NCI-H2029 (cell line): ENCODE data around the gene WDR48.
A peak's percentile ranks its signal among the peaks of the same experiment; 100 is the strongest.

Experiments
- DNase-seq: peaks from one replicate; lab custom pipeline; 2025; lab: John Stamatoyannopoulos, UW

WDR48 gene

DNA sequence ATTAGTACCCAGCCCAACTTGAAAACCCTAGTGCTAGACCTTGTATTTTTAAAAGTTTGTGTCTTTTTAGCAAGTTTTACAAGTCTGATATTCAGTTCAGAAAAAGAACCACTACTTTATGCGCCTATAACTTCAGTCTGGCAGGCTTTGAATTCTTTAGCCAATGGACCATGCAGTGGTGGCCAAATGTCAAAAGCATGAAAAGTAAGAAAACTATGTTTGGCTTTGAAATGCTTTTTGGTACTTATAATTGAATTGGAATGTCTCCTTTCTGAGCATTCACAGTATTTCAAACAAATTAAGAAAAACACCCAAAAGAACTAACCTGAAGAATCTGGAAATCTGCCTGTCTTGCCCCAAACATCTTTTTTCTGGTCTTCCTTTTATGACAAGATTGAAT, 12.8 kb downstream of the WDR48 start:
- DNase-seq, result no peak

DNA sequence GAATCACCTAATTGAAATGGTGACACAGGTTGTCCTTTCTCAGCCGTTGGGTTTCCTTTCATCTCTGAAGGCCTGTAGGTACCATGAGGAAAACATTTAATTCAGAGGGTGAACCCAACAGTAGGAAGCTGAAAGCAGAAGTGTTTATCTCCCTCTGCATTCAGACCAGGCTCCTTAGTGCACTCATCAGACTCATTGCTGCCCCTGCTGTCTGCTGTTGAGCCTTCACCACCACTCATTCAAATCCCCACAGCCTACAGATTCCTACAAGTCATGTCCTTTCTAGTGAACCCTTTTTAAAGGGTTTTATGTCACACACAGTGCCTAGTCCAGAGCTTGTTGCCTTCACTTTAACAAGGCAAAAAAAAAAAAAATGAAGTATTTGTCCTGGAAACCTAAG, 13.4 kb downstream of the WDR48 start:
- DNase-seq, result no peak

DNA sequence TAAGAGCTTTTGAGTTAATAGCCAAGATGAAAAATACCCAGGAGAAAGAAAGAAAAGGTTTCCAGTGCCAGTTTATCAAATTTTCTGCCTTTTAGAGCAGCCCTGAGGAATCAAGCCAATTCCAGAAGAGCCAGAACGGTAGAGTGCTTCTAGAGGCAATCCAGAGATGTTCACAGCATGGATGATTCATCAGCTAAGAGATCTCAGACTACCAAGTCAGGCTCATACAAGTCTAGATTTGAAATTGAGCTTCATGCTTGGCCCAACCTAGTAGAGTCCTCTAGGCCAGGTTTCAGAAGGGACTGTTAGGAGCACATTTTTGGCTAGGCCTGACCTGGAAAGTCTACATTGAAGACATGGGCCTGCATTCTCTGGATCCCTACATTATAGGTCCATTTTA, 15.5 kb downstream of the WDR48 start:
- no peak for DNase-seq

DNA sequence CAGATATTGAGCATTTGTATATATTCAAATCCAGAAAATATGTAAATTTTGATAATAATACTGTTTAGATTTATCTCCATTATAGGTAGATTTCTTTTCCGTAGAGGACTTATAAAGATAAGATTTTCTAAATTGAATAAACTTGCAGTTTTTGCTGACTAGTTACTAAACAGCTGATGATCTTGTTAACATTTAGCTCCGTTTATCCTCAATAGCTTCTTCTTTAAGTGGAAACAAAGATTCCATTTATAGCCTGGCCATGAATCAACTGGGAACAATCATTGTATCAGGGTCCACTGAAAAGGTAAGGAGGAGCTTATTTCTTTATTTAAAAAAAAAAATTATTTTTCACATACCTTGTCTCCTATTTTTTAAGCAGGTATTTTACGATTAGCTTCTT, 16.7 kb downstream of the WDR48 start:
- DNase-seq, result no peak

DNA sequence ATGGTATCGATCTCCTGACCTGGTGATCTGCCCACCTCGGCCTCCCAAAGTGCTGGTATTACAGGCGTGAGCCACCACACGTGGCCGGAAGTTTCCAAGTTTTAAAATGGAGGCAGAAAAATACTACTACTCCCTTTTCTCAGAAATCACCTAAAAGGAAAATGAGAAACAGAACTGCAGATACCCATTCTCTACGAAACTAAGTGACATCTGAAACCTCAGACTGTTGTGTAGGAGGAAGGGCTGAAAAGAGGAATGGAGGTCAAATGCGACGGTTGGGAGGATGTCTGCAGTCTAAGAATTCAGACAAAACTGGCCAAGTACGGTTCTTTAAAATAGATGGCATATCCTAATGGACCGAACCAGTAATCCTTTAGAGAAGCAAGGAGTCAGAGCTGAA, 24.1 kb downstream of the WDR48 start:
- DNase-seq, result no peak

DNA sequence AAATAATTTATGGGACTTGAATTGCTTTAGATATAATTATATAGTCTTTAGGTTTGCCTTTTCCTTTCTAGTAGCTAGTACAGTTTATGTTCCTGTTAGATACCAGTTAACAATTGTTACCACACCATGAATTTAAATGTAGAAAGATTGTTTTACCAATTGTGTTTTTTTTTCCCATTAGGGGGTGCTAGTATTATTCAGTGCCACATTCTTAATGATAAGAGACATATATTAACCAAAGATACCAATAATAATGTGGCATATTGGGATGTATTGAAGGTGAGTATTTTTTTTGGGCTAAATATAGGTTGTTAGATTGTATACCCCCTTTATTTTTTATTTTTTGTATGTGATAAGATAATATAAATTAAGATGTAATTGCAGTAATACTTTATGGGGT, 27.7 kb downstream of the WDR48 start:
- DNase-seq, result no peak

DNA sequence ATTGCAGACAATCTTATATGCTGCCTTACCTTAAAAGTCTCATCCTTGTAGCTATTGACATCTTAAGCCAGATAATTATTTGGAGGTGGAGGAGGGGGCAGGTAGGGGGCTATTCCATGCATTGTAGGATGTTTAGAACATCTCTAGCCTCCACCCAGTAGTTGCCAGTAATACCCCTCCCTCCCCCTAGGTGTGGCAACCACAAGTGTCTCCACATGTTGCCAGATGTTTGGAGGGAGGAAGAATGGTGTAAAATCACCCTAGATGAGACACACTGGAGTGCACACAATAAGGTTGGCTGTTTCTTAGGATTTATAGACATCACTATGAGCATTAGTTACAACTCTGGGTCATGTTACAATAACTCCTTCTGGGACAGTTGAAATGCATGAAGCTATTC, 28.2 kb downstream of the WDR48 start:
- no peak for DNase-seq

DNA sequence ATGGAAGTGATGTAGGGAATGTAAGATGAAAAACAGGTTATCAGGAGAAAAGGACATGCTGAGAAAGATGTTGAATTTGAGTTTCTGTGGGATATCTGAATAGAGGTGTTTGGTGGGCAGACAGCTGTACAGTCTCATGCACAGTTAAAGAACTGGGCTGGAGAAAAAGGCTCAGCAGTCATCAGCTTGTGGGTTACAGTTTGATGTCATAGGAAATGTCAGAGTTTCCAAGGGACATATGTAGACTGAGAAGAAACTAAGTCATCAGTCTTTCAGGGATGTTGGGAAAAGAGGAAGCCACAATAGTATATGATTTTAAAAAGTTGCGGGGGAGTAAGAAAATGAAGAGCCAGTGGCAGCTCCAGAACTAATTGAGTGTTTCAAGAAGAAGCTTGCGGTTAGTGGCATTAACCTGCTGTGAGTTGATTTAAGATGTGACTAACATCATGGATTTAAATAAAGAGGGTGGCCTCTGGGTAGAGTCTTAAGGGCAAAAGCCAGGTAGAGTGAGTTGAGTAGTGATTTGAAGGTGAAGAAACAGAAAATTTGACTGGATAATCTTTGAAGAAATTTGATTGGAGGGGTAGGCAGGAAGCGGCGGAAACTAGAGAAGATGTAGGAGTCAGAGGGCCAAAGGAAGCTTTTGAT, 31.0 kb downstream of the WDR48 start:
- no peak for DNase-seq

DNA sequence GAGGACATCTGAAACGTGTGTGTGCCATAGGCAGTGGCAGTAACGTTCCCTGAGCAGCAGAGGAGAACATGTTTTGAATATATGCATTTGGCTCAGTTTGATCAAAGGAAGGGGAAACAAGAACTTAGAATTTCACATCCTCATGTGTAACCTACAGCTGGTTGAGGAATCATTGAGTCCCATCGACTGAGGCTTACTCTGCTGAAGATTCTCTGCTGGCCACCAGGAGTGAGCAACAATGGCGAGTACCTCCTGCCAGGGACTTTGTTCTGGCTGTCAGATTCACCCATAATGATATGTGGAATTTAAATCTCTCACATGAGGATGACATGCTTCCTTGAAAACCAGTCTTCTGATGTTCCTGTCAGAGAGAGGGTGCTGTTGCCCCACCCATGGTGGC, 34.3 kb downstream of the WDR48 start:
- DNase-seq, result no peak

DNA sequence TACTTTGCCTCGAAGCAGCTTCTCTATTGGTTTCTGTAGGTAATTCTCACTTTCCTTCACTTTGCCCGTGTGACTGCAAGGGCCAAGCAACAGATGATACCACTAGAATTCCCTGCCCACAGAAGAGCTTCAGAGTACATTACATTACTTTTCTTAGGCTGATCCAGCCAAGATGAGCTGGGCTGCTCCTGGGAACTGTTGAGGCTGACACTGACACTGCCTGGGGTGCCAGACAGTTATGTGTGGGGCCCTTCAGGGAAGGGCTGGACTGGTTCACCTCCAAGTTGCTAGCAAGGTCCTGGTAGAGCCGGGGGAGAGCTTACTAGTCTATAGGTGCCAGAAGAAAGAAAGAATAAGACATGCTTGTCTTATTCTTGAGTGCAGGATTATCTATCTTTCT, 36.6 kb downstream of the WDR48 start:
- no peak for DNase-seq

DNA sequence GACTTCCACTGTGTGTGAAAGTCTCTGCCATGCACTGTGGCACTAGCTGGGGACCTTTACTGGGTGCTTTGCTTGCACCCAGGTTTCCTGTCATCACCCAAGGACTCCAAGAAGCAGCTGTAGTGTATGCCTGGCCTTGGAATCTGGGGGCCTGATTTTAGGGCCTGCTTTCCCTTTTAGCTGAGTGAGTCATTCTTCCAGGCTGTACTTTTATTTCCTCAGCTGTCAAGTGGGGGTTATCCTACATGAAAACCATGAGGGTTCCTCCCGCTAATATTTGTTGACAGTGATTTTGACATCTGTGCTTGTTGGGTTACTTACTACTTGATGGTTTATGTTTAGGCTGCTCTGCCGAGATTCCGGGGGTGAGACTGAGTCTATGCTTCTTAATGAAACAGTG, 37.1 kb downstream of the WDR48 start:
- no peak for DNase-seq

DNA sequence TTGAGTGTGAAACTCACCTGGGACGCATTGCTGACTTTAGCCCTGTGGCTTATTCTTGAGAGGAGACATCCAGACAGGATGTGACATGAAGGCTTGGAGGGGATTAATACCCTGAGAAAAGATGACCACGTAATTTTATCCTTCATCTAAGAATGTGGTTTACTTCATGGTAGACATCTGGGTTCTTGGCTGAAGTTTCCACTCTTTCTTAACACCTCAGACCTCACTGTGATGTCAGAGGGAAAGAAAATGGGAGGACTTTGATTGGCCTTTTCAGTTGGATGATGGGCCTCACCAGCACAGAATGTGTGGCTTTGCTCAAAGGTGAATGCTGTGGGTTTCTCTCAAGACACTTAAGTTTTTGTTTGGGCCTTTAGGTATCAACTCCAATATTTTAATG, 39.1 kb downstream of the WDR48 start:
- DNase-seq, result no peak

DNA sequence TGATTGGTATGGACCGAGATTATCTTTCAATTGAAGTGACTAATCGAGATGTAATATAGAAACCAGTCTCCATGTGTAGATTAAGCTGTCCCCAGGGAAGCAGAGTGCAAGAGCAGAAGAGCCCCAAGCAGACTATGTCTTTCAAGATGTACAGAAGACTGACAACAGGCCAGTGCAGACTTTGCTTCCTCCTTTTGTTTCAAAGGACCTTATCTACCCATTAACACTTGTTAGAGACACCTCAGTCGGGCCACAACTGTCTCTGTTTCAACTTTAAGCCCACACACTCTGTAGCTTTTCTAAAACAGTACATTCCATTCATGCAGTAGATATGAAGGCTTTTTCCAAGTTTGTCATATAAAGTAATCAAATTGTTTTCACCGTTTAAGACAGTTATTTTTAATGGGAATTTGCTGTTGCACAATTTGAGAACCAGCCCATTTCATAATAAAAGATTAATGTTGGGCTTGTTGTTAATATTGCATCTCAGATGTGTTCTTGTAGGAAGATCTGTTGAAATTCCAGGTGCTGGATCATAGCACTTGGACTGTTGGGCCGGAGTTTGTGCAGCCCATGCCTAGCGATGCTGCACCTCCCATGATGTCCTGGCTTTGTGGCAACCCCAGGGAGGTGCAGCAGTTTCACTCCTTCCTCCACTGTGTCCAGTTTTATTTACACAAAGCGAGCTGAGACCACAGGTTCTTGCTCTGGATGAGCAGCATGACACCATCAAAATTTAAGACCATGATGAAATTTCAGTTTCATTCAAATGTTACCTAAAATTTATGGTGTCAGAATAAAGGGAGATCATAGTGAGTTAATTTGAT, 43.2 kb downstream of the WDR48 start:
- DNase-seq, result no peak

DNA sequence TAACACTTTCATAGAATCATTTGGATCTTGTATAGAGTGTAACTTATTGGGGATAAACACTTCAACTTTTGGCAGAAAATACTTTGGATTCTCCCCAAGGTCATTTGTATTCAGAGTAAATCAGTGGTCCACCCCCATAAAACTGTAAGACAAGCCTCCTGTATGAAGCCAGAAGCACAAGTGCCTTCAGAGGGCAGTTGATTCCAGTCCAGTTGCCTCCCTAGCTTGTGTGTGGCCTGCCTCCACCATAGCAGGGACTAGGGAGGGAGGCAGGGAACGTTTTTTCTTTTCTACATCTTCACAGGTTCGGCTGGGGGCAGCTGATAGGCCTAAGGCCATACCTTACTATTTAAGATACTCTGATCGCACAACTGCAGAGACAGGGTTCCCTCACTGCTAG, 44.0 kb downstream of the WDR48 start:
- no peak for DNase-seq

DNA sequence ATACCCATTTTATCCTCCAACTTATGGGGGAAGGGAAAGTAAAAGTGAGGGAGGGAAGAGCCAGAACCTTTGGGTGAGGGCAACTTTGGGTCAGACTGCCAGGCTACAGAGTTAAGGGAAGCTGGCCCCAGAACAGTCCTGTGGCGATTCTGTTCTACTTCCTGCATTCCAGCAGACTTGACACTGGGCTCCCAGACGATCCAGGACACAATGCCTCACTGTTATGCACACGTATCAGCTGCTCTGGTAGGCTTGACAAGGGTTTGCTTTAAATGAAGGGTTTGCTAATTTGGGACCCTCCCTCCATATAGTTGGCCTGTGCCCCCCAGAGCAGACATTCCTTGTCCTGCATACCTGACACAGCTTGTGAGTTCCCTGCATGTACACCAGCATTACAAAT, 45.0 kb downstream of the WDR48 start:
- no peak for DNase-seq

DNA sequence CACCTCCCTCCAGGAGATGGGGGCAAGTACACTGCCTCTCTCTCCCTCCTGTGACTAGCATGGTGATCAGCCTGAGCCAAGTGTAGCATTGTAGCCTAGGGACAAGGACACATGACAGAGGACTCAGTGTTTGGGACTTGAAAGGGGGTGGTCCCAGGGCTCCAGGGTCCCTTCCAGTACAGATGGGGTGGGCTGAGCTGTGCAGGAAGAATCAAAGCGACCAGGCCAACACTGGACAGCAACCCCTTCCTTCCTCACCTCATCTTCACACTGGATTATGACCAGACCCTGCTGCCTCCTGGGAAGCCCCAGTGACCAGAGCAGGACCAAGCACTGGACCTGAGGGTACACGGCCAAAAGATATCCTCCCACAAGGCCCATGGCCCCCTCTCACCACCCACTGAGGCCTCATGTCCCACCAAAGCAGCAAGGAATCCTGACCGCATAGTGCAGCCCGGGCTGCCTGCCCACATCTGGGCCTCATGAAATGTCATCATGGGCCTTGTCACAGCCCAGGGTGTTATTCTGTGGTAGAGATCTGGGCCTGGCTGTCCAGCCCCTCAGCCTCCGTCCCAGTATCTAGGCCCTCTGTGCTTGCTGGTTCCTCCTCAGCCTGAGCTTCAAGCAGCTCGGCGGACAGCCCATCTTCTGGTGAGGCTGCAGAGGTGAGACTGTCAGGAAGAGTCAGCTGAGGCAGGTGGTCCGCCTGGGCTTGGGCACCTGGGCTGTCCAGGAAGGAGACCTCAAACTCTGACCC, 46.1 kb downstream of the WDR48 start:
- no peak for DNase-seq

DNA sequence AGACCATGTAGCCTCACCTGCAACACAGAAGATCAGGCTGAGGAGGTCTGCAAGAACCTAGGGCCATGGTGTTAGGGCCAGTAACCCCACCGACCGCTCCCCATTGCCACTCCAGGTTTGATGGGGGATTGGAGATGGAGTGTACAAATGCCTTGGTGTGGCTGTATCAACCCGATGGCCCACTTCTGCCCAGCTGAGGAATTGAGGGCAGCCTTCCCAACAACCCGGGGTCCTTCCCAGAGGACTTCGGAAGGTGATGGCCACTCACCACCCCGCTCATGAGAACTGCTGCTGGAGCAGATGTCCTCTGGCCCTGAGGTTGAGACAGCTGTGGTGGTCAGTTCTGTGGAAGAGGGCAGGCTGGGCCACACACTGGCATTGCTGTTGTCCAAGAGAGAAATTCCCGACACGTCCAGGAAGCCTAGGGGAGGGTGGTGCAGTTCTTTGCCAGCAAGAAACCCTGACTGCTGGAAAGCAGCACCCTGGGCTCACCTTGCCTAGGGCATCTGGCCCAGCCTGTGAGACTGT, 46.7 kb downstream of the WDR48 start:
- no peak for DNase-seq

DNA sequence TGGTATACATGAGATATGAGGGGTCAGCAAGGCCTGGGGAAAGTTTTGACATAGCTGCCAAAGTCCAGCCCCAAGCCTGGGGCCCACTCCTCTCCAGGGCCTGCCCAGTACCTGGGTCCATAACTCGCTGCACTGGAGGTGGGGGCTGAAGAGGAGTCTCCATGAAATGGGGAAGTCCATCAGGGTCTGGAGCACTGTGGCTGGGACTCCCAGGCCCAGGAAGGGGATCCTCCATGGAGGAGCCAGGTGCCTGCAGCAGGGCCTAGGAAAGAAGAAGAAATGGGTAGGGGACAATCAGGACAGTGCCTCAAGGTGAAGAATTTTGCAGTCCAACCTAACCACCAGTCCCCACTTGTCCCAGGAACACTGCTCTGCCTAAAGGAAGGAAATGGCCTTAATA, 47.4 kb downstream of the WDR48 start:
- no peak for DNase-seq

DNA sequence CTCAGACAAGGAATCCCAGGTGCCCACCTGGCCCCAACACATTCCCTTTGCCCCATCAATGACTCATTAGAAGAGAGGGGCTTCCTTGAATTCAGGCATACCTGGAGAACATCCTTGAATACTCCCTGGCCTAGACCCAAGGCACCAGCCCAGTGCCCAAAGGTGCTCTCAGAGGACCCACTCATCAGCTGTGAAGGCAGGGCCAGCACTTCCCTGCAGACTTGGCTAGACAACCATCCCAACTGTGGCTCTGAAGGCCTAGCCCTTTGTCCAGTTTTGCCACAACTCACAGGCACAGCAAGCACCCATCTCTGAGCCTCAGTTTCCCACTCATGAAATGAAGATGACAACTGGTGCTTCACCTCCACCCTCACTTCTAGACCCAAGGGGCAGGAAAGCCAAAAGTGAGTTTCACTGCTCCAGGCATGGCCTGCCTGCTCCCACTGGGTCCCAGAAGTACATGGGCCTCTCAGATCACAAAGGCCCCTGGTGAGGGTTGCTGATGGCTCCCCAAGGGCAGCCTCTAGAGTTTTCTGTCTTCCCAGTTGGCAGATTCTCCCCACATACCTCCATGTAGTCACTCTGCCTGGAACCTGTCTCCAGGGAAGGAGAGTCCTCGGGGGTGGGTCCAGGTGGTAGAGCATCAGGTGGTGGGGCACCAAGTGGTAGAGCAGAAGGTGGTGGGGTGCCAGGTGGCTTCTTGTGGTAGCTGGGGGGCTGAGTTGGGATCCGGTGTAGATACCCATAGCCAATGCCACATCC, 48.1 kb downstream of the WDR48 start:
- DNase-seq, result no peak

DNA sequence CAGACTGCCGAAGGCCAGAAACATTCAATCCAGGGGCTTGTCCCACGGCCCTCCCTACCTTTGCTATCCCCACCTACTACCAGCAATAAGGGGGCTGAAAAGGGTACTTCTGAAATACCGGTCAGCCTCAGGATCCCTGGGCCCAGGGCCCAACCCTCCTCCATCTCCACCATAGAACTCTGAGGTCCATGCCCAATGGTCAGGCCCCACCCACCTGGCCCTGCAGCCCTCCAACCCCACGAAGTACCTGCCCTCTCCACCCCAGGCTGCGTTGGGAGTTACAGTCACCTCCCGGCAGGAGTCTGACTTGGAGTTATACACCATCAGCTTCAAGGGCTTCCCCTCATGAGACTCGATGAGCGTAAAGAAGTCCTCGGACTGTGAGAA, 48.7 kb downstream of the WDR48 start:
- no peak for DNase-seq

DNA sequence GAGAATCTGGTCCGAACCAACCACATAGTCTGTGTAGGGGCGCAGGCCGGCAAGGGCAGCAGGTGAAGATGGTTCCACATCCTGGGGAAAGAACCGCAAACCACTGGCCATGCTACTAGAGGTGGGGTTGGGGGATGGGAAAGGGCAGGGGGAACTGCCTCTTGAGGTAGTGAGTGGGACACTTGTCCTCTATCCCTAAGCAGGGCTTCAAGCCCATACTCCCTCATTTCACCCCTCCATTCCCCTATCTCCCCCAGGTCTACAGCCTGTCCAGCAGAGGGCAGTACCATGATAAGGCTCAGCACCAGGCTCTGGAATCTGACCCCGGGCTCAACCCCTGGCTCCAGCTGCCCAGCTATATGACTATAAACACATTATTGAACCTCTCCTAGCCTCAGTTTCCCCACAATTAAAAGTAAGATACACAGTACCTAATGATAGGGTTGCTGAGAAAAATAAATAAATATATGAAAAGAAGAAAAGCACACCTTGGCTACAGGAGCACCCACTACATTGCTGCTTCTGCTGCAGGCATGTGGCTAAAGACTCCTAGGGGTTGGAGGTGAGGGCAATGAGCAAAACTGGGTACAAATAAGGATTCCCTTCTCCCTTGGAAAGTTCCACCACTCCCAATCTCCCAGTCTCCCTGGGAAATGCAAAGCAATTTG, 49.3 kb downstream of the WDR48 start:
- DNase-seq, result peak; percentile 8
